WTC11 (cell line): ENCODE results near the gene HIPK2.

Experiments
- ATF6 ChIP-seq: sonication (generic); formaldehyde crosslinking; IDR thresholded peaks from 2 replicates; pipeline ENCODE4 v1.8.1; 2023; ENCODE audit warnings: mild to moderate bottlenecking, missing genetic modification reagents
- CTCF ChIP-seq: fragments of 200-600 bp; IDR thresholded peaks from 2 replicates; pipeline ENCODE4 v1.8.0; 2022; ENCODE audit warnings: antibody characterized with exemption
- FOXK1 ChIP-seq: sonication (generic); formaldehyde crosslinking; IDR thresholded peaks from 2 replicates; pipeline ENCODE4 v1.8.0; 2022; ENCODE audit warnings: mild to moderate bottlenecking, moderate library complexity, missing genetic modification reagents
- MAX ChIP-seq: sonication (generic); formaldehyde crosslinking; IDR thresholded peaks from 2 replicates; pipeline ENCODE4 v1.8.0; 2022; ENCODE audit warnings: mild to moderate bottlenecking, missing genetic modification reagents
- NFYB ChIP-seq: sonication (generic); formaldehyde crosslinking; conservative IDR thresholded peaks from 2 replicates; pipeline ENCODE4 v1.8.0; 2022; ENCODE audit warnings: low read depth, missing genetic modification reagents
- SOX15 ChIP-seq: fragments of 250-450 bp; sonication (Bioruptor Pico); IDR thresholded peaks from 2 replicates; pipeline ENCODE4 v1.9.0; 2021; ENCODE audit warnings: mild to moderate bottlenecking
- TEAD4 ChIP-seq: sonication (generic); formaldehyde crosslinking; IDR thresholded peaks from 2 replicates; pipeline ENCODE4 v1.8.0; 2022; ENCODE audit warnings: mild to moderate bottlenecking, missing genetic modification reagents
- ZNF423 ChIP-seq: fragments of 250-450 bp; sonication (Bioruptor Pico); IDR thresholded peaks from 2 replicates; pipeline ENCODE4 v2.1.2; 2022; ENCODE audit warnings: mild to moderate bottlenecking, moderate library complexity

- TF ChIP-seq CTCF (no peak), SOX15 (CRISPR knock-in tag) (no peak), TEAD4 (CRISPR knock-in tag) (no peak), NFYB (CRISPR knock-in tag) (no peak), ATF6 (no peak), ZNF423 (no peak), MAX (CRISPR knock-in tag) (no peak), FOXK1 (CRISPR knock-in tag) (no peak)
Measured at GRCh38 chr7:139534096-139534495, 243.7 kb downstream of the HIPK2 start.
